ENCODE data around the gene C1QTNF9B.
"Not testable (repeated sequence)": the region's sequence is repeated elsewhere in the genome, so short reads cannot be mapped to it uniquely, and the experiment has no call there.

C1QTNF9B gene
- total RNA-seq: 0 to 0.06 (median 0) reads per million in 9 experiments

- H3K4me3 Mint-ChIP-seq; H3K36me3 Mint-ChIP-seq (ENCODE audit: insufficient read depth); H3K27ac Mint-ChIP-seq; H3K4me1 Mint-ChIP-seq (ENCODE audit: low read depth in 2 of 2); ATAC-seq (replicated peaks); DNase-seq; H3K9me3 Mint-ChIP-seq: not testable (repeated sequence)
- H3K27me3 Mint-ChIP-seq: peaks cover 27 to 40% of the 10 kb centered on the region in 2 donors
Observed at GRCh38 chr13:23897452-23897919, at the start of gene C1QTNF9B. Gene C1QTNF9B (minus strand): TSS chr13:23897502.

DNA sequence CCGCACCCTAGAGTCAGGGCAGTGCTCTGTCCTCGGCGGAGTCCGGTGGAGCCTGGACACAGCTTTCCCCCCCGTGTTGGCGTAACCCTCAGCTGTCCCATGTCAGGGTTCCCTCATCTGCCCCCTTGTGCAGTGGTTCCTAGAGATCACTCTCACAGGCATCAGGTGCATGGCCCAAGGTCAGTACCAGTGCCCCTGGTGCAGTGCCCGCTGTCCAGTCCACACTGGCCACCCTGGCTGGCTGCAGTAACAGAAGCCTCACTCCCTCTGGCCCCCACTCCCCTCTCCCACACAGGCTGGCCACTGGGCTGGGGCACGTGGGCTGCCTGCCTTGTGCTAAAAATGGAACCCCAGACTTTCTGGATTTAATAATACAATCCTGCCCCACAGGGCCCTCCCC lies 49.6 kb upstream of the C1QTNF9B start:
- Mint-ChIP-seq H3K36me3 (ENCODE audit: insufficient read depth) (no peaks in the 10 kb centered on the region), H3K4me1 (ENCODE audit: low read depth in 2 of 2) (peaks cover 0 to 3% of the 10 kb centered on the region in 2 donors), H3K27ac (no peak overlapping the region), H3K9me3 (no peaks in the 10 kb centered on the region), H3K27me3 (peaks cover 28 to 31% of the 10 kb centered on the region in 2 donors), H3K4me3 (no peak overlapping the region)
- DNase-seq: no peak
- no peak for ATAC-seq (replicated peaks)

- ATAC-seq (replicated peaks): no peak
- Mint-ChIP-seq H3K4me3 (no peak overlapping the region), H3K27ac (no peak overlapping the region), H3K9me3 (no peaks in the 10 kb centered on the region), H3K27me3 (peaks cover 26 to 27% of the 10 kb centered on the region in 2 donors), H3K36me3 (ENCODE audit: insufficient read depth) (no peaks in the 10 kb centered on the region), H3K4me1 (ENCODE audit: low read depth in 2 of 2) (peaks cover 0 to 3% of the 10 kb centered on the region in 2 donors)
- no peak for DNase-seq
Observed at GRCh38 chr13:23946067-23946466, 48.8 kb upstream of the C1QTNF9B start.

DNA sequence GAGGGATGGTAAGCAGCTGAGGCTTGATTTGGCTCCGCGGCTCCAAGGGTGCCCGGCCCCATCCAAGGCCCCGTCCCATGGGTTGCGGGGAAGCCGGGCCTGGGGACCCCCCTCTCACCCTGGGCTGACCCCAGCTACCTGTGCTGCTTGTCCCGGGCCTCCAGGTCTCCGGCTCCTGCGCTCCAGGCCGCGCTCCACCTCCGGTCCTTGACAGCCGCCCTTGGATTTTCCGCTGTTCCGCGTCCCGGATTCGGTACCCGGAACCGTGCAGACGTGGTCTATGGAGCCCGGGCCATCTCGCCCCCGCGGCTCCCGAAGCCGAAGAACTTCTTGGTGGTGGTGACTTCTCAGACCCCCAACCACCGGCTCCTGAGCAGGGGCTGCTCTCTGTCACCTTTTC lies 48.3 kb upstream of the C1QTNF9B start:
- peaks cover 30 to 31% of the 10 kb centered on the region in 2 donors for H3K27me3 Mint-ChIP-seq
- peaks cover 0 to 3% of the 10 kb centered on the region in 2 donors for H3K4me1 Mint-ChIP-seq (ENCODE audit: low read depth in 2 of 2)
- DNase-seq (no peak), ATAC-seq (replicated peaks) (no peak)
- H3K9me3 Mint-ChIP-seq: no peaks in the 10 kb centered on the region
- no peak overlapping the region for H3K27ac Mint-ChIP-seq
- no peaks in the 10 kb centered on the region for H3K36me3 Mint-ChIP-seq (ENCODE audit: insufficient read depth)
- H3K4me3 Mint-ChIP-seq: no peak overlapping the region

GRCh38 chr13:23941211-23941610 lies 43.9 kb upstream of the C1QTNF9B start:
- peaks cover 3 to 10% of the 10 kb centered on the region in 2 donors for H3K9me3 Mint-ChIP-seq
- no peak overlapping the region for H3K27ac Mint-ChIP-seq
- peaks cover 0 to 1% of the 10 kb centered on the region in 2 donors for H3K4me1 Mint-ChIP-seq (ENCODE audit: low read depth in 2 of 2)
- DNase-seq (no peak), ATAC-seq (replicated peaks) (no peak)
- peaks cover 47 to 53% of the 10 kb centered on the region in 2 donors for H3K27me3 Mint-ChIP-seq
- no peaks in the 10 kb centered on the region for H3K36me3 Mint-ChIP-seq (ENCODE audit: insufficient read depth)
- no peak overlapping the region for H3K4me3 Mint-ChIP-seq

- H3K9me3 Mint-ChIP-seq: not testable (repeated sequence)
Observed at GRCh38 chr13:23939666-23940065, 42.4 kb upstream of the C1QTNF9B start.

DNA sequence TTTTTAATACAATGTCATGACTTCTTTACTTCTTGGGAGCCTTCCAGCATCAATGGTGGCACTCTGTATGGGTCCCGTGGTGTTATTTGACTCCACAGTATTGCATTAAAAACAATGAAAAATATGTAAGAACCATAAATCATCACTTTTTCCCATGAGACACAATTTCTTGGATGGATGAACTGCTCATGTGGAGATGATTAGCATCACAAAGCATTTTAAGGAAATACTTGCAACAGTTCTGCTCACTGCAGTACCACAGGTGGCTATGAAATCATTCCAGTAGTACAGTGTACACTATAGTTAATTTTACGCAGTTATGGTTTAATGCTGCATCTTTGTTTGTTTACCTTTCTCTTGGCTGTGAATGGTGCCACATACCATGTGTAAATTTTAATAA lies 37.2 kb upstream of the C1QTNF9B start:
- Mint-ChIP-seq H3K4me3 (no peak overlapping the region), H3K36me3 (ENCODE audit: insufficient read depth) (no peaks in the 10 kb centered on the region), H3K27me3 (peaks cover 49 to 55% of the 10 kb centered on the region in 2 donors), H3K4me1 (ENCODE audit: low read depth in 2 of 2) (no peaks in the 10 kb centered on the region), H3K27ac (no peak overlapping the region), H3K9me3 (peaks cover 3 to 7% of the 10 kb centered on the region in 2 donors)
- DNase-seq (no peak), ATAC-seq (replicated peaks) (no peak)

More at GRCh38 chr13:23939666-23940065, 42.4 kb upstream of the C1QTNF9B start:
- H3K4me1 Mint-ChIP-seq (ENCODE audit: low read depth in 2 of 2); DNase-seq; H3K4me3 Mint-ChIP-seq; H3K36me3 Mint-ChIP-seq (ENCODE audit: insufficient read depth); ATAC-seq (replicated peaks); H3K27ac Mint-ChIP-seq: not testable (repeated sequence)
- H3K27me3 Mint-ChIP-seq: peaks cover 47 to 54% of the 10 kb centered on the region in 2 donors

- peaks cover 0 to 2% of the 10 kb centered on the region in 2 donors for H3K9me3 Mint-ChIP-seq
Observed at GRCh38 chr13:23928985-23929384, 31.7 kb upstream of the C1QTNF9B start.

GRCh38 chr13:23923031-23923430 lies 25.7 kb upstream of the C1QTNF9B start:
- Mint-ChIP-seq H3K36me3 (ENCODE audit: insufficient read depth) (no peaks in the 10 kb centered on the region), H3K27me3 (peaks cover 25 to 39% of the 10 kb centered on the region in 2 donors), H3K9me3 (no peaks in the 10 kb centered on the region), H3K4me3 (no peak overlapping the region), H3K27ac (no peak overlapping the region), H3K4me1 (ENCODE audit: low read depth in 2 of 2) (no peaks in the 10 kb centered on the region)
- DNase-seq (no peak), ATAC-seq (replicated peaks) (no peak)

More at GRCh38 chr13:23928985-23929384, 31.7 kb upstream of the C1QTNF9B start:
- no peak overlapping the region for H3K4me3 Mint-ChIP-seq
- peaks cover 16 to 32% of the 10 kb centered on the region in 2 donors for H3K27me3 Mint-ChIP-seq
- H3K36me3 Mint-ChIP-seq (ENCODE audit: insufficient read depth): no peaks in the 10 kb centered on the region
- ATAC-seq (replicated peaks): no peak
- no peaks in the 10 kb centered on the region for H3K4me1 Mint-ChIP-seq (ENCODE audit: low read depth in 2 of 2)
- H3K27ac Mint-ChIP-seq: no peak overlapping the region
- DNase-seq: no peak

- Mint-ChIP-seq H3K4me1 (ENCODE audit: low read depth in 2 of 2) (no peaks in the 10 kb centered on the region), H3K27ac (no peak overlapping the region), H3K27me3 (peaks cover 33 to 45% of the 10 kb centered on the region in 2 donors), H3K4me3 (no peak overlapping the region), H3K9me3 (no peaks in the 10 kb centered on the region), H3K36me3 (ENCODE audit: insufficient read depth) (no peaks in the 10 kb centered on the region)
- no peak for ATAC-seq (replicated peaks)
- no peak for DNase-seq
Observed at GRCh38 chr13:23922005-23922932, 25.0 kb upstream of the C1QTNF9B start.

DNA sequence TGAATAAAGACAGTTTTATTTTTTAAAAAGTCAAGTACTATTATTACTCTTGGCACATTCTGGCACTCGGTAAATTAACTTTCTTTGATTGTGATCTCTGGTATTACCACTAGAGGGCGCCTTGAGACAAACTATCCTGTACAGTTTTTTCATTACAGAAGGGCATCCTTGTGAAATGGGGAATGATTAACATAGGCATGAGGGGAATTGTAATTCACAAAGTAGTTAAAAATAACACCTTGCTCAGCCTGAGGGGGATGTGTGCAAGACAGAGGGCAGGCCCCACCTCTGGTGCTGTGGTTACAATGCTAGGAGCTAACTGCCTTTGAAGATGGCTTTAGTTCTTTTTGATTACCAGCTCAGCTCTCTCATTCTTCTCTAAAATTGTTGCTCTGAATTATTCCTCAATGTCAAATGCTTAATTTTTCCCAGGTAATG lies 24.2 kb upstream of the C1QTNF9B start:
- ATAC-seq (replicated peaks) (peak; percentile 54), DNase-seq (peak; percentile 25 to 31 (median 31))
- Mint-ChIP-seq H3K27ac (no peak overlapping the region), H3K4me1 (ENCODE audit: low read depth in 2 of 2) (no peaks in the 10 kb centered on the region), H3K36me3 (ENCODE audit: insufficient read depth) (no peaks in the 10 kb centered on the region), H3K9me3 (no peaks in the 10 kb centered on the region), H3K27me3 (peaks cover 41 to 53% of the 10 kb centered on the region in 2 donors), H3K4me3 (no peak overlapping the region)

DNA sequence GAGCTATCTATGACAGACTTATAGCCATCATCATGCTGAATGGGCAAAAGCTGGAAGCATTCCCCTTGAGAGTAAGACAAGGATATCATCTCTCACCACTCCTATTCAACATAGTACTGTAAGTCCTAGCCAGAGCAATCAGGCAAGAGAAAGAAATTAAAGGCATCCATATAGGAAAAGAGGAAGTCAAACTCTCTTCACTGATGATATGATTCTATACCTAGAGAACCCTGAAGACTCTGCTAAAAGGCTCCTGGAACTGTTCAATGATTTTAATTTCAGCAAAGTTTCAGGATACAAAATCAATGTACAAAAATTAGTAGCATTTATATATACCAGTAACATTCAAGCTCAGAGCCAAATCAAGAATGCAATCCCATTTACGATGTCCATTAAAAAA lies 21.7 kb upstream of the C1QTNF9B start:
- ATAC-seq (replicated peaks): no peak
- Mint-ChIP-seq H3K27me3 (peaks cover 56 to 67% of the 10 kb centered on the region in 2 donors), H3K9me3 (no peaks in the 10 kb centered on the region), H3K27ac (no peak overlapping the region), H3K4me3 (no peak overlapping the region), H3K4me1 (ENCODE audit: low read depth in 2 of 2) (no peaks in the 10 kb centered on the region), H3K36me3 (ENCODE audit: insufficient read depth) (no peaks in the 10 kb centered on the region)
- DNase-seq: no peak

- ATAC-seq (replicated peaks) (no peak), DNase-seq (no peak)
- no peak overlapping the region for H3K4me3 Mint-ChIP-seq
Observed at GRCh38 chr13:23918208-23918607, 20.9 kb upstream of the C1QTNF9B start.

DNA sequence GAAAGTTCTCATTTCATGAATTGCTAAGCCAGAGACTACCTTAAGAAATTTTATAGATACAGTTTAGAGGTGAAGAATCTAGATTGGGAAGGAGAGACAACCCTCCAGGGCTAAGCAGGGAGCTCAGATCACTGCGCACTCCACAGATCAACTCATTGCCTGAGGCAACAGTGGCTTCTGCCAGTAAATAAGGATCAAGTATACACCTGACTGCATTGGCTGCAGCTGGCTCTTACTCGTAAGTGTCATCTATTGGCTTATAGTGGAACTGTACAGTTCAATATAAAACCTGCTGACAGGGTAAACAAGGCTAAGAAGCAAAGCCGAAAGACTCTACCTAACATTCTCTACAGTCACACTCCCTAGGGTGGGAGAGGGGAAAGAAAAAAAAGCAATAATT lies 18.0 kb upstream of the C1QTNF9B start:
- H3K36me3 Mint-ChIP-seq (ENCODE audit: insufficient read depth): no peaks in the 10 kb centered on the region
- H3K4me1 Mint-ChIP-seq (ENCODE audit: low read depth in 2 of 2): no peaks in the 10 kb centered on the region
- H3K27me3 Mint-ChIP-seq: peaks cover 65 to 68% of the 10 kb centered on the region in 2 donors
- H3K4me3 Mint-ChIP-seq: no peak overlapping the region
- no peaks in the 10 kb centered on the region for H3K9me3 Mint-ChIP-seq
- no peak for ATAC-seq (replicated peaks)
- H3K27ac Mint-ChIP-seq: no peak overlapping the region
- no peak for DNase-seq

More at GRCh38 chr13:23918208-23918607, 20.9 kb upstream of the C1QTNF9B start:
- Mint-ChIP-seq H3K4me1 (ENCODE audit: low read depth in 2 of 2) (no peaks in the 10 kb centered on the region), H3K9me3 (no peaks in the 10 kb centered on the region), H3K36me3 (ENCODE audit: insufficient read depth) (no peaks in the 10 kb centered on the region), H3K27me3 (peaks cover 56 to 67% of the 10 kb centered on the region in 2 donors), H3K27ac (no peak overlapping the region)
